Stimulated activated CD8-positive, alpha-beta memory T cell treated with anti-CD3 and anti-CD28 coated beads, Interleukin-4, amount 100 ng/mL, for 1 hour (primary cell): ENCODE data around the gene TNS1.

Experiments used
- DNase-seq, 2 donors: peaks; one replicate each; pipeline ENCODE4 v3.0.0-alpha.2; 2020; ENCODE audit warnings: low read depth in 2 of 2, low spot score in 1 of 2

TNS1 gene

GRCh38 chr2:217875556-217876252 lies 127.1 kb downstream of the TNS1 start:
- no peak for DNase-seq

GRCh38 chr2:217875138-217875537 lies 127.7 kb downstream of the TNS1 start:
- DNase-seq = no peak

- DNase-seq = no peak
Observed at GRCh38 chr2:217873371-217873770, 129.4 kb downstream of the TNS1 start.

GRCh38 chr2:217872319-217872718 lies 130.5 kb downstream of the TNS1 start:
- DNase-seq = no peak

GRCh38 chr2:217870528-217871011 lies 132.2 kb downstream of the TNS1 start:
- DNase-seq = no peak

- DNase-seq = no peak
Observed at GRCh38 chr2:217868911-217869334, 133.9 kb downstream of the TNS1 start.

GRCh38 chr2:217868265-217868892 lies 134.4 kb downstream of the TNS1 start:
- no peak for DNase-seq

GRCh38 chr2:217866457-217866856 lies 136.3 kb downstream of the TNS1 start:
- DNase-seq = no peak

- DNase-seq = no peak
Observed at GRCh38 chr2:217864963-217865772, 137.6 kb downstream of the TNS1 start.

GRCh38 chr2:217863883-217864282 lies 138.9 kb downstream of the TNS1 start:
- no peak for DNase-seq

GRCh38 chr2:217861334-217861877 lies 141.4 kb downstream of the TNS1 start:
- DNase-seq = no peak

GRCh38 chr2:217859926-217860325 lies 142.9 kb downstream of the TNS1 start:
- DNase-seq = no peak

GRCh38 chr2:217858519-217859491 lies 144.0 kb downstream of the TNS1 start:
- no peak for DNase-seq

GRCh38 chr2:217857624-217858506 lies 144.9 kb downstream of the TNS1 start:
- DNase-seq = no peak

GRCh38 chr2:217856871-217857270 lies 145.9 kb downstream of the TNS1 start:
- no peak for DNase-seq

GRCh38 chr2:217856159-217856558 lies 146.6 kb downstream of the TNS1 start:
- no peak for DNase-seq

- DNase-seq = no peak
Observed at GRCh38 chr2:217854684-217855420, 147.9 kb downstream of the TNS1 start.

- no peak for DNase-seq
Observed at GRCh38 chr2:217853961-217854360, 148.8 kb downstream of the TNS1 start.
